Thyroid gland (tissue), 4 donors: ENCODE measurements around the gene MAD2L2.

Experiments
- POLR2A ChIP-seq, 2 donors: fragments of 450-650 bp; IDR thresholded peaks; one replicate each; pipeline ENCODE4 v1.6.1; 2017; ENCODE audit warnings: antibody characterized with exemption in 2 of 2, mild to moderate bottlenecking in 2 of 2, moderate library complexity in 1 of 2
- TF ChIP-seq, protein P1 (sequence below), 6 experiments: fragments of 200-600 bp in 3 of 6; fragments of 450-650 bp in 3 of 6; sonication (generic) in 3 of 6; IDR thresholded peaks; one replicate each; pipeline ENCODE4 v1.5.1; 2016 to 2019; ENCODE audit warnings: antibody characterized with exemption in 6 of 6, mild to moderate bottlenecking in 2 of 6, inconsistent platforms in 1 of 6, moderate library complexity in 1 of 6

GRCh38 chr1:11697893-11698210 is 16.9 kb upstream of the MAD2L2 start:
- TF ChIP-seq POLR2A (IDR thresholded peaks at IDR 0.05), result no peak
- TF ChIP-seq, protein P1, sequence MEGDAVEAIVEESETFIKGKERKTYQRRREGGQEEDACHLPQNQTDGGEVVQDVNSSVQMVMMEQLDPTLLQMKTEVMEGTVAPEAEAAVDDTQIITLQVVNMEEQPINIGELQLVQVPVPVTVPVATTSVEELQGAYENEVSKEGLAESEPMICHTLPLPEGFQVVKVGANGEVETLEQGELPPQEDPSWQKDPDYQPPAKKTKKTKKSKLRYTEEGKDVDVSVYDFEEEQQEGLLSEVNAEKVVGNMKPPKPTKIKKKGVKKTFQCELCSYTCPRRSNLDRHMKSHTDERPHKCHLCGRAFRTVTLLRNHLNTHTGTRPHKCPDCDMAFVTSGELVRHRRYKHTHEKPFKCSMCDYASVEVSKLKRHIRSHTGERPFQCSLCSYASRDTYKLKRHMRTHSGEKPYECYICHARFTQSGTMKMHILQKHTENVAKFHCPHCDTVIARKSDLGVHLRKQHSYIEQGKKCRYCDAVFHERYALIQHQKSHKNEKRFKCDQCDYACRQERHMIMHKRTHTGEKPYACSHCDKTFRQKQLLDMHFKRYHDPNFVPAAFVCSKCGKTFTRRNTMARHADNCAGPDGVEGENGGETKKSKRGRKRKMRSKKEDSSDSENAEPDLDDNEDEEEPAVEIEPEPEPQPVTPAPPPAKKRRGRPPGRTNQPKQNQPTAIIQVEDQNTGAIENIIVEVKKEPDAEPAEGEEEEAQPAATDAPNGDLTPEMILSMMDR (IDR thresholded peaks at IDR 0.05), result no peak
